Small intestine (tissue), 7 donors: ENCODE data around the gene PDCD1LG2. TPM values are rescaled to one million over a fixed set of nuclear protein-coding genes. Genes with fewer than 3 reads are reported as not detected.
"Not testable (repeated sequence)": the region's sequence is repeated elsewhere in the genome, so short reads cannot be mapped to it uniquely, and the experiment has no call there.

Experiments
- DNase-seq, 2 donors: peaks; one replicate each; pipeline versions ENCODE4 v3.0.0 to v3.0.0-alpha.2; 2013
- FAIRE-seq: peaks from 2 replicates; lab custom pipeline; 2012; peaks lifted over from hg19 to GRCh38; lab: Jason Lieb, UNC
- H3K27ac ChIP-seq, 3 donors: one replicate each; pipeline ENCODE4 v1.5.1; 2013; ENCODE audit warnings: low read length in 2 of 3, mild to moderate bottlenecking in 2 of 3, control low read depth in 1 of 3, inconsistent platforms in 1 of 3, low read depth in 1 of 3, moderate library complexity in 1 of 3
- H3K27me3 ChIP-seq, 3 donors: one replicate each; pipeline ENCODE4 v1.6.1; 2013; ENCODE audit warnings: low read length in 3 of 3, inconsistent platforms in 1 of 3; ENCODE audit not compliant: control insufficient read depth in 3 of 3, insufficient read depth in 3 of 3
- H3K36me3 ChIP-seq, 3 donors: one replicate each; pipeline ENCODE4 v1.6.1; 2013; ENCODE audit warnings: low read length in 3 of 3, inconsistent platforms in 1 of 3, low read depth in 1 of 3, mild to moderate bottlenecking in 1 of 3, moderate library complexity in 1 of 3; ENCODE audit not compliant: control insufficient read depth in 3 of 3, insufficient read depth in 2 of 3
- H3K4me1 ChIP-seq, 3 donors: one replicate each; pipeline ENCODE4 v1.6.1; 2013; ENCODE audit warnings: low read length in 2 of 3, inconsistent platforms in 1 of 3, low read depth in 1 of 3, mild to moderate bottlenecking in 1 of 3, moderate library complexity in 1 of 3; ENCODE audit not compliant: control insufficient read depth in 3 of 3, insufficient read depth in 2 of 3
- H3K4me3 ChIP-seq, 3 donors: one replicate each; pipeline ENCODE4 v1.5.1; 2013; ENCODE audit warnings: low read length in 3 of 3, control low read depth in 1 of 3, inconsistent platforms in 1 of 3, low read depth in 1 of 3, mild to moderate bottlenecking in 1 of 3, moderate library complexity in 1 of 3
- H3K9me3 ChIP-seq, 2 donors: one replicate each; pipeline ENCODE4 v1.6.1; 2013; ENCODE audit warnings: low read depth in 1 of 2, low read length in 1 of 2; ENCODE audit not compliant: control insufficient read depth in 2 of 2, insufficient read depth in 1 of 2
- whole genome bisulfite sequencing, 3 donors: extraction: QIAGEN DNeasy Blood & Tissue Kit; methylation state at CpG; one replicate each; pipeline ENCODE4 v1.1.7; 2013; 5-methylcytosine and 5-hydroxymethylcytosine counted together
- polyA plus RNA-seq, 4 donors: library from polyadenylated mRNA; stranded (reverse) in 3 of 4; unstranded in 1 of 4; fragments of 200-250 nt in 3 of 4; fragments of 120-200 nt in 1 of 4; gene quantifications; one replicate each; pipeline versions ENCODE4 v1.2.1 to v1.2.3, GENCODE V29; 2013
- donor health status: healthy with polysubstance abuse.
- donor health status: control.
- donor health status: control.
- donor health status: Bipolar disorder and iron deficiency.
- donor health status: healthy.

Gene PDCD1LG2
- polyA plus RNA-seq, 4 donors: 0.42 to 0.52 TPM; not detected in 2

GRCh38 chr9:5574097-5574496, 63.8 kb downstream of the PDCD1LG2 start:
- H3K27ac ChIP-seq: no peak overlapping the region
- no peak overlapping the region for H3K4me3 ChIP-seq
- H3K4me1 ChIP-seq: peaks cover 0 to 2% (median 0%) of the 10 kb centered on the region in 3 donors
- no peaks in the 10 kb centered on the region for H3K27me3 ChIP-seq
- no peak for FAIRE-seq
- no peak for DNase-seq
- no peaks in the 10 kb centered on the region for H3K9me3 ChIP-seq
- H3K36me3 ChIP-seq: no peaks in the 10 kb centered on the region
- 94 to 100% (median 95%) methylated on average over 6 of the region's 6 CpGs for WGBS, 3 donors

- Histone ChIP-seq H3K4me3 (no peak overlapping the region), H3K4me1 (no peaks in the 10 kb centered on the region), H3K36me3 (no peaks in the 10 kb centered on the region), H3K27ac (no peak overlapping the region), H3K27me3 (no peaks in the 10 kb centered on the region), H3K9me3 (no peaks in the 10 kb centered on the region)
- WGBS, 3 donors: 82 to 87% (median 87%) methylated on average over 2 of the region's 2 CpGs
- DNase-seq (no peak), FAIRE-seq (no peak)
These were observed 64.7 kb downstream of the PDCD1LG2 start for GRCh38 chr9:5575000-5575399.

GRCh38 chr9:5577225-5577624, 66.9 kb downstream of the PDCD1LG2 start:
- no peak overlapping the region for H3K27ac ChIP-seq
- H3K36me3 ChIP-seq: no peaks in the 10 kb centered on the region
- H3K9me3 ChIP-seq: no peaks in the 10 kb centered on the region
- 64 to 78% (median 78%) methylated on average over 2 of the region's 2 CpGs for WGBS, 3 donors
- DNase-seq (no peak), FAIRE-seq (no peak)
- H3K4me3 ChIP-seq: no peak overlapping the region
- H3K27me3 ChIP-seq: no peaks in the 10 kb centered on the region
- H3K4me1 ChIP-seq: no peaks in the 10 kb centered on the region

GRCh38 chr9:5578018-5578697, 67.8 kb downstream of the PDCD1LG2 start:
- H3K27me3 ChIP-seq: no peaks in the 10 kb centered on the region
- DNase-seq (no peak), FAIRE-seq (no peak)
- no peaks in the 10 kb centered on the region for H3K4me1 ChIP-seq
- H3K36me3 ChIP-seq: no peaks in the 10 kb centered on the region
- no peak overlapping the region for H3K4me3 ChIP-seq
- H3K27ac ChIP-seq: no peak overlapping the region
- H3K9me3 ChIP-seq: no peaks in the 10 kb centered on the region

GRCh38 chr9:5578698-5579085, 68.4 kb downstream of the PDCD1LG2 start:
- Histone ChIP-seq H3K27ac (no peak overlapping the region), H3K4me1 (no peaks in the 10 kb centered on the region), H3K9me3 (no peaks in the 10 kb centered on the region), H3K36me3 (no peaks in the 10 kb centered on the region), H3K4me3 (no peak overlapping the region), H3K27me3 (no peaks in the 10 kb centered on the region)
- FAIRE-seq (no peak), DNase-seq (no peak)

GRCh38 chr9:5579881-5580280, 69.5 kb downstream of the PDCD1LG2 start:
- H3K9me3 ChIP-seq: no peaks in the 10 kb centered on the region
- no peak overlapping the region for H3K4me3 ChIP-seq
- no peak overlapping the region for H3K27ac ChIP-seq
- no peak for FAIRE-seq
- H3K27me3 ChIP-seq: no peaks in the 10 kb centered on the region
- no peaks in the 10 kb centered on the region for H3K36me3 ChIP-seq
- DNase-seq: no peak
- H3K4me1 ChIP-seq: no peaks in the 10 kb centered on the region
- 91 to 97% (median 94%) methylated on average over 1 of the region's 1 CpG for WGBS, 3 donors

GRCh38 chr9:5580650-5581049, 70.3 kb downstream of the PDCD1LG2 start:
- no peaks in the 10 kb centered on the region for H3K36me3 ChIP-seq
- no peak overlapping the region for H3K4me3 ChIP-seq
- DNase-seq: no peak
- H3K9me3 ChIP-seq: no peaks in the 10 kb centered on the region
- H3K27me3 ChIP-seq: no peaks in the 10 kb centered on the region
- FAIRE-seq: no peak
- WGBS, 3 donors: 79 to 90% (median 90%) methylated on average over 3 of the region's 3 CpGs
- no peak overlapping the region for H3K27ac ChIP-seq
- no peaks in the 10 kb centered on the region for H3K4me1 ChIP-seq

GRCh38 chr9:5581706-5582105, 71.4 kb downstream of the PDCD1LG2 start:
- H3K36me3 ChIP-seq, H3K4me3 ChIP-seq, H3K27me3 ChIP-seq, H3K4me1 ChIP-seq, DNase-seq, FAIRE-seq, H3K9me3 ChIP-seq, H3K27ac ChIP-seq: not testable (repeated sequence)
- 93 to 100% (median 96%) methylated on average over 2 of the region's 2 CpGs for WGBS, 3 donors

- 29 to 34% (median 32%) methylated on average over 2 of the region's 2 CpGs for WGBS, 3 donors
- H3K27me3 ChIP-seq: no peaks in the 10 kb centered on the region
- no peak overlapping the region for H3K27ac ChIP-seq
- no peak overlapping the region for H3K4me3 ChIP-seq
- FAIRE-seq (no peak), DNase-seq (no peak)
- no peaks in the 10 kb centered on the region for H3K9me3 ChIP-seq
- no peaks in the 10 kb centered on the region for H3K4me1 ChIP-seq
- no peaks in the 10 kb centered on the region for H3K36me3 ChIP-seq
These were observed 72.5 kb downstream of the PDCD1LG2 start for GRCh38 chr9:5582835-5583195.
